Measurements from ENCODE around the gene SPC25.

DNA sequence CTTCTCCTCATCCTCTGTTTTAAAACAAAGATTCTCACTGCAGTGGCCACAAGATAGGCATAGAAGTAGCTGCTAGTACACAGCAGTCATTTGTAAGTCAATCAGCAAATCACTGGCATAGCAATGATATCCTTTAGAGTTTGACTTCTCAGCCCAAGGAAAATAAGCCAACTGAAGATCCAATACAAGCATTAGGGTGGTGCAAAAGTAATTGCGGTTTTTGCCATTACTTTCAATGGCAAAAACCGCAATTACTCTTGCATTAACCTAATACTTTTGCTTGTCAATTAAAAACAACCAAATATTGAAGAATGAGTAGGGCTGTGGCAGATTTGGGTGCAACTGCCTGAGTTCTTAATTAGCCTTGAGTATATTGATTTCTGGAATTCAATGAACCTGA is 13.7 kb upstream of the SPC25 start:
- TF ChIP-seq, protein P1, sequence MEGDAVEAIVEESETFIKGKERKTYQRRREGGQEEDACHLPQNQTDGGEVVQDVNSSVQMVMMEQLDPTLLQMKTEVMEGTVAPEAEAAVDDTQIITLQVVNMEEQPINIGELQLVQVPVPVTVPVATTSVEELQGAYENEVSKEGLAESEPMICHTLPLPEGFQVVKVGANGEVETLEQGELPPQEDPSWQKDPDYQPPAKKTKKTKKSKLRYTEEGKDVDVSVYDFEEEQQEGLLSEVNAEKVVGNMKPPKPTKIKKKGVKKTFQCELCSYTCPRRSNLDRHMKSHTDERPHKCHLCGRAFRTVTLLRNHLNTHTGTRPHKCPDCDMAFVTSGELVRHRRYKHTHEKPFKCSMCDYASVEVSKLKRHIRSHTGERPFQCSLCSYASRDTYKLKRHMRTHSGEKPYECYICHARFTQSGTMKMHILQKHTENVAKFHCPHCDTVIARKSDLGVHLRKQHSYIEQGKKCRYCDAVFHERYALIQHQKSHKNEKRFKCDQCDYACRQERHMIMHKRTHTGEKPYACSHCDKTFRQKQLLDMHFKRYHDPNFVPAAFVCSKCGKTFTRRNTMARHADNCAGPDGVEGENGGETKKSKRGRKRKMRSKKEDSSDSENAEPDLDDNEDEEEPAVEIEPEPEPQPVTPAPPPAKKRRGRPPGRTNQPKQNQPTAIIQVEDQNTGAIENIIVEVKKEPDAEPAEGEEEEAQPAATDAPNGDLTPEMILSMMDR (IDR thresholded peaks at IDR 0.05 in 2 of 3, conservative IDR thresholded peaks at IDR 0.05 in 1 of 3; ENCODE audit: control insufficient read depth in 2 of 3, extremely low read depth in 1 of 3, insufficient read depth in 1 of 3, low read depth in 3 of 3, low read length in 3 of 3): no peak
- TF ChIP-seq DPF2 (IDR thresholded peaks at IDR 0.05): no peak
